HepG2 (cell line): ENCODE data around the gene PADI1. TPM values are rescaled to one million over a fixed set of nuclear protein-coding genes. Genes with fewer than 3 reads are reported as not detected.

Source experiments
- ATAC-seq: fragments of 200-7000 bp; cut with Tn5 transposase; 3 replicates; pipeline ENCODE4 v1.9.1; 2020; ENCODE audit warnings: mild to moderate bottlenecking, moderate library complexity
- BruUV-seq: library from RNA; stranded (reverse); fragments of 400-500 nt; replicated peaks from 2 replicates; lab custom pipeline; 2021; lab: Mats Ljungman, UMichigan
- CTCF ChIA-PET: fragments of 300-600 bp; formaldehyde crosslinking; extraction: SDS; loops from one replicate; lab custom pipeline; 2021; ENCODE audit warnings: low total read pairs, inconsistent platforms, low intra/inter-chr PET ratio; lab: Yijun Ruan, JAX
- POLR2A ChIA-PET: fragments of 350-600 bp; sonication (Branson Sonifier 250); formaldehyde crosslinking; loops from one replicate; lab custom pipeline; 2020; ENCODE audit warnings: antibody characterized with exemption, inconsistent platforms; lab: Yijun Ruan, JAX
- DNase-seq: peaks from one replicate; pipeline ENCODE4 v3.0.0-alpha.2; 2015; ENCODE audit warnings: low spot score
- FAIRE-seq: peaks from 3 replicates; lab custom pipeline; 2011; peaks lifted over from hg19 to GRCh38; lab: Jason Lieb, UNC
- H2AFZ ChIP-seq: one replicate; pipeline ENCODE4 v1.6.1; 2011; ENCODE audit warnings: low read length, inconsistent platforms
- H3K27ac ChIP-seq: fragments of 300-600 bp; 3 replicates; pipeline ENCODE4 v1.8.0; 2011; ENCODE audit warnings: mixed run types, mild to moderate bottlenecking, mixed read lengths, low read length, inconsistent platforms; ENCODE audit not compliant: insufficient read depth; ENCODE audit errors: extremely low read length
- H3K27me3 ChIP-seq, 2 experiments: fragments of 200-600 bp in 1 of 2; 2 replicates in 1 of 2; 3 replicates in 1 of 2; pipeline versions ENCODE4 v1.6.0 to v1.8.0; 2011; ENCODE audit warnings: low read length in 2 of 2, mild to moderate bottlenecking in 2 of 2, moderate library complexity in 2 of 2, inconsistent platforms in 1 of 2; ENCODE audit not compliant: insufficient read depth in 2 of 2, control insufficient read depth in 1 of 2
- H3K36me3 ChIP-seq, 2 experiments: fragments of 200-600 bp in 1 of 2; replicated peaks in 1 of 2; 2 replicates in 1 of 2; 3 replicates in 1 of 2; pipeline versions ENCODE4 v1.5.1 to v1.8.0; 2011; ENCODE audit warnings: low read length in 2 of 2, inconsistent platforms in 1 of 2; ENCODE audit not compliant: insufficient read depth in 2 of 2, control insufficient read depth in 1 of 2
- H3K4me1 ChIP-seq: 2 replicates; pipeline ENCODE4 v1.5.1; 2012; ENCODE audit warnings: low read length, inconsistent platforms; ENCODE audit not compliant: insufficient read depth
- H3K4me2 ChIP-seq: 2 replicates; pipeline ENCODE4 v1.6.0; 2011; ENCODE audit warnings: low read depth, low read length, inconsistent platforms
- H3K4me3 ChIP-seq, 3 experiments: fragments of 200-600 bp in 1 of 3; sonication (generic), shearing (Covaris generic) in 1 of 3; replicated peaks in 1 of 3; 2 replicates each; pipeline ENCODE4 v1.5.1; 2011 to 2016; ENCODE audit warnings: low read length in 3 of 3, inconsistent platforms in 2 of 3, low read depth in 2 of 3, mild to moderate bottlenecking in 2 of 3, control low read depth in 1 of 3, mixed read lengths in 1 of 3; ENCODE audit not compliant: insufficient read depth in 1 of 3
- H3K79me2 ChIP-seq: one replicate; pipeline ENCODE4 v1.6.1; 2011; ENCODE audit warnings: low read length, inconsistent platforms; ENCODE audit not compliant: insufficient read depth
- H3K9ac ChIP-seq: 2 replicates; pipeline ENCODE4 v1.6.0; 2011; ENCODE audit warnings: mild to moderate bottlenecking, low read depth, low read length, inconsistent platforms; ENCODE audit not compliant: insufficient read depth
- H3K9me3 ChIP-seq: 2 replicates; pipeline ENCODE4 v1.5.1; 2012; ENCODE audit warnings: mild to moderate bottlenecking, low read length
- H4K20me1 ChIP-seq: 2 replicates; pipeline ENCODE4 v1.6.0; 2011; ENCODE audit warnings: inconsistent platforms, mild to moderate bottlenecking, low read length, moderate library complexity; ENCODE audit not compliant: insufficient read depth
- ATF7-NPFF ChIP-seq: sonication (generic); formaldehyde crosslinking; IDR thresholded peaks from 2 replicates; pipeline ENCODE4 v1.8.1; 2023; ENCODE audit warnings: mild to moderate bottlenecking, low read depth, missing genetic modification reagents, moderate library complexity
- CENPBD1 ChIP-seq: sonication (generic); formaldehyde crosslinking; IDR thresholded peaks from 2 replicates; pipeline ENCODE4 v1.8.0; 2022; ENCODE audit warnings: missing genetic modification reagents, low read depth, mild to moderate bottlenecking, borderline replicate concordance
- CHD4 ChIP-seq: fragments of 200-600 bp; sonication (generic); IDR thresholded peaks from 2 replicates; pipeline ENCODE4 v1.7.0; 2017; ENCODE audit warnings: mild to moderate bottlenecking, low read length, borderline replicate concordance
- CREB1 ChIP-seq, 2 experiments: fragments of 450-650 bp in 1 of 2; IDR thresholded peaks; 2 replicates each; pipeline ENCODE4 v1.6.1; 2016 to 2017; ENCODE audit warnings: control low read depth in 1 of 2, mild to moderate bottlenecking in 1 of 2, missing compliant biosample characterization in 1 of 2, missing genetic modification characterization in 1 of 2
- ESRRA ChIP-seq: sonication (generic); formaldehyde crosslinking; IDR thresholded peaks from 2 replicates; pipeline ENCODE4 v1.5.1; 2020; ENCODE audit warnings: mild to moderate bottlenecking, low read depth, missing genetic modification reagents
- FIP1L1 ChIP-seq: fragments of 200-400 bp; formaldehyde crosslinking; IDR thresholded peaks from 2 replicates; pipeline ENCODE4 v1.6.1; 2018; ENCODE audit warnings: low read depth, mild to moderate bottlenecking, low read length, moderate library complexity, borderline replicate concordance; ENCODE audit not compliant: insufficient read depth
- GTF2F1 ChIP-seq: fragments of 150-350 bp; IDR thresholded peaks from 2 replicates; pipeline ENCODE4 v1.6.1; 2014; ENCODE audit warnings: low read length
- JDP2 ChIP-seq: sonication (generic); formaldehyde crosslinking; IDR thresholded peaks from 2 replicates; pipeline ENCODE4 v1.8.1; 2022; ENCODE audit warnings: missing genetic modification reagents, borderline replicate concordance
- NAIF1 ChIP-seq: sonication (generic); formaldehyde crosslinking; IDR thresholded peaks from 2 replicates; pipeline ENCODE4 v1.5.0; 2020; ENCODE audit warnings: mild to moderate bottlenecking, missing genetic modification reagents, borderline replicate concordance
- SATB2 ChIP-seq: sonication (generic); formaldehyde crosslinking; IDR thresholded peaks from 2 replicates; pipeline ENCODE4 v1.5.0; 2020; ENCODE audit warnings: missing genetic modification reagents
- SMAD9 ChIP-seq: sonication (generic); formaldehyde crosslinking; IDR thresholded peaks from 2 replicates; pipeline ENCODE4 v1.5.1; 2020; ENCODE audit warnings: mild to moderate bottlenecking, missing genetic modification reagents
- TBP ChIP-seq: sonication (generic); formaldehyde crosslinking; IDR thresholded peaks from 2 replicates; pipeline ENCODE4 v1.5.0; 2020; ENCODE audit warnings: missing genetic modification reagents
- ZNF101 ChIP-seq: sonication (generic); formaldehyde crosslinking; IDR thresholded peaks from 2 replicates; pipeline ENCODE4 v1.4.0; 2020; ENCODE audit warnings: mild to moderate bottlenecking, low read depth, missing genetic modification reagents, borderline replicate concordance
- ZNF12 ChIP-seq: sonication (generic); formaldehyde crosslinking; IDR thresholded peaks from 2 replicates; pipeline ENCODE4 v1.5.0; 2020; ENCODE audit warnings: missing genetic modification reagents
- ZNF589 ChIP-seq: sonication (generic); formaldehyde crosslinking; conservative IDR thresholded peaks from 2 replicates; pipeline ENCODE4 v1.8.0; 2022; ENCODE audit warnings: mild to moderate bottlenecking, moderate library complexity, missing genetic modification reagents
- ZNF644 ChIP-seq: IDR thresholded peaks from 2 replicates; pipeline ENCODE4 v1.6.1; 2016; ENCODE audit warnings: low read depth
- ZNF883 ChIP-seq: sonication (generic); formaldehyde crosslinking; IDR thresholded peaks from 2 replicates; pipeline ENCODE4 v1.5.1; 2020; ENCODE audit warnings: mild to moderate bottlenecking, missing genetic modification reagents; ENCODE audit errors: not compliant biosample characterization
- whole genome bisulfite sequencing: methylation state at CpG from one replicate; pipeline ENCODE4 v1.1.6; 2017; ENCODE audit warnings: low lambda C conversion rate; 5-methylcytosine and 5-hydroxymethylcytosine counted together
- in situ Hi-C: cut with HindIII; loops from 2 replicates; pipeline ENCODE4 v1.10.0; 2017; ENCODE audit warnings: low pct_unique_long_range_greater_than_20kb; ENCODE audit not compliant: extremely low pct_ligation_motif_present
- intact Hi-C: fragments of 100-400 bp; cut with micrococcal nuclease; formaldehyde crosslinking; loops from one replicate; pipeline ENCODE4 v1.10.0; 2022; ENCODE audit not compliant: unreplicated experiment
- polyA plus RNA-seq, 8 experiments: library from polyadenylated mRNA; depleted of rRNA in 3 of 8; stranded (reverse) in 7 of 8; unstranded in 1 of 8; fragments of >200 nt; fragmentation: Illumina TruSeq in 4 of 8; extraction: Trizol in 4 of 8; gene quantifications; 2 replicates each; pipeline versions ENCODE4 v1.2.1 to v1.2.3, GENCODE V29; 2011 to 2016; ENCODE audit warnings: low read depth in 4 of 8, missing spikeins in 1 of 8, mixed read lengths in 1 of 8; ENCODE audit not compliant: insufficient read depth in 1 of 8
- total RNA-seq, 5 experiments: library from RNA; depleted of rRNA; stranded (reverse); fragments of >200 nt; fragmentation: Illumina TruSeq; extraction: Trizol; gene quantifications; 2 replicates each; pipeline ENCODE4 v1.2.3, GENCODE V29; 2016; ENCODE audit warnings: low read depth in 1 of 5
- TF ChIP-seq, protein P1 (sequence below): IDR thresholded peaks from 2 replicates; pipeline ENCODE4 v1.6.1; 2018; ENCODE audit warnings: missing genetic modification reagents
- TF ChIP-seq, protein P2 (sequence below): sonication (generic); formaldehyde crosslinking; IDR thresholded peaks from 2 replicates; pipeline ENCODE4 v1.8.1; 2022; ENCODE audit warnings: mild to moderate bottlenecking, missing genetic modification reagents

The PADI1 gene
- total and polyA plus RNA-seq, 2 of the 13 experiments (the other 11 are each of a cell fraction or from before 2014, with no cell fraction given), result not detected

GRCh38 chr1:17276568-17276967 is 71.6 kb downstream of the PADI1 start:
- Histone ChIP-seq H3K4me1 (no peaks in the 10 kb centered on the region), H3K79me2 (no peaks in the 10 kb centered on the region), H3K27ac (no peak overlapping the region), H2AFZ (no peak overlapping the region), H3K4me3 (no peak overlapping the region), H4K20me1 (no peaks in the 10 kb centered on the region), H3K4me2 (no peak overlapping the region), H3K9me3 (no peaks in the 10 kb centered on the region), H3K36me3 (no peaks in the 10 kb centered on the region), H3K9ac (no peak overlapping the region), H3K27me3 (peaks cover 2 to 9% of the 10 kb centered on the region in 2 experiments; a peak in 3 of 5 replicates)
- CTCF ChIA-PET, result no interaction called here
- in situ Hi-C loops, result no loop called here
- ATAC-seq (no peak), FAIRE-seq (no peak), DNase-seq (no peak)
- POLR2A ChIA-PET, result no interaction called here
- BruUV-seq, result no TSS peak
- intact Hi-C loops, result no loop called here
- 3% methylated on average over 3 of the region's 11 CpGs for WGBS
- TF ChIP-seq ATF7-NPFF (CRISPR knock-in tag) (no peak), ZNF12 (CRISPR knock-in tag) (no peak), TBP (CRISPR knock-in tag) (no peak), NAIF1 (CRISPR knock-in tag) (no peak), ZNF101 (CRISPR knock-in tag) (no peak), SATB2 (CRISPR knock-in tag) (no peak), GTF2F1 (no peak), ZNF644 (CRISPR knock-in tag) (no peak), ZNF883 (CRISPR knock-in tag) (no peak), JDP2 (CRISPR knock-in tag) (no peak), FIP1L1 (no peak), SMAD9 (CRISPR knock-in tag) (no peak), CREB1 (IDR thresholded peaks at IDR 0.05) (no peak), CREB1 (CRISPR knock-in tag; IDR thresholded peaks at IDR 0.05) (no peak), ZNF589 (no peak), CENPBD1 (no peak), ESRRA (CRISPR knock-in tag) (no peak), CHD4 (no peak)
- TF ChIP-seq, protein P1, sequence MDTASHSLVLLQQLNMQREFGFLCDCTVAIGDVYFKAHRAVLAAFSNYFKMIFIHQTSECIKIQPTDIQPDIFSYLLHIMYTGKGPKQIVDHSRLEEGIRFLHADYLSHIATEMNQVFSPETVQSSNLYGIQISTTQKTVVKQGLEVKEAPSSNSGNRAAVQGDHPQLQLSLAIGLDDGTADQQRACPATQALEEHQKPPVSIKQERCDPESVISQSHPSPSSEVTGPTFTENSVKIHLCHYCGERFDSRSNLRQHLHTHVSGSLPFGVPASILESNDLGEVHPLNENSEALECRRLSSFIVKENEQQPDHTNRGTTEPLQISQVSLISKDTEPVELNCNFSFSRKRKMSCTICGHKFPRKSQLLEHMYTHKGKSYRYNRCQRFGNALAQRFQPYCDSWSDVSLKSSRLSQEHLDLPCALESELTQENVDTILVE, result no peak
- TF ChIP-seq, protein P2, sequence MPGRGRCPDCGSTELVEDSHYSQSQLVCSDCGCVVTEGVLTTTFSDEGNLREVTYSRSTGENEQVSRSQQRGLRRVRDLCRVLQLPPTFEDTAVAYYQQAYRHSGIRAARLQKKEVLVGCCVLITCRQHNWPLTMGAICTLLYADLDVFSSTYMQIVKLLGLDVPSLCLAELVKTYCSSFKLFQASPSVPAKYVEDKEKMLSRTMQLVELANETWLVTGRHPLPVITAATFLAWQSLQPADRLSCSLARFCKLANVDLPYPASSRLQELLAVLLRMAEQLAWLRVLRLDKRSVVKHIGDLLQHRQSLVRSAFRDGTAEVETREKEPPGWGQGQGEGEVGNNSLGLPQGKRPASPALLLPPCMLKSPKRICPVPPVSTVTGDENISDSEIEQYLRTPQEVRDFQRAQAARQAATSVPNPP, result no peak
